Measurements from ENCODE around the gene CTU2. TPM values are rescaled to one million over a fixed set of nuclear protein-coding genes. Genes with fewer than 3 reads are reported as not detected.

CTU2 gene
- total and polyA plus RNA-seq, 9 donors = 0.45 to 36.5 (median 19.5) TPM

DNA sequence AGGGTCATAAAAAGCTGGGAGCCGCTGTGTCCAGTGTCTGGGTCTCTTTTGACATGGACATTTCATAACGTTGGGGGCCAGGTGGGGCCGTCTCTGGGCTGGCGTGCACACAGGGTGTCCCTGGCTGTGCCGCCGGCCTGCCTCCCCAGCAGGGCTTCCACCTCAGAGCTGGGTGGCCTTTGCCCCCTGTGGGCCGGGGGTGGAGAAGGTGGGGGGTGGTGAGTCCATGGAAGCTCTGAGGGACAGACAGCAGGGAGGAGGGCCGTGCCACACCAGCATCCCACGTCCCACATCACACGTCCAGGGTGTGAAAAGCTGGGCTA is 19.1 kb upstream of the CTU2 start:
- Histone ChIP-seq H3K27me3 (peaks cover 5% of the 10 kb centered on the region), H3K9me3 (no peaks in the 10 kb centered on the region), H3K36me3 (no peaks in the 10 kb centered on the region), H3K4me1 (ENCODE audit: insufficient read depth) (peaks cover 2% of the 10 kb centered on the region), H3K27ac (no peak overlapping the region), H3K4me3 (no peak overlapping the region)
- TF ChIP-seq, protein P1, sequence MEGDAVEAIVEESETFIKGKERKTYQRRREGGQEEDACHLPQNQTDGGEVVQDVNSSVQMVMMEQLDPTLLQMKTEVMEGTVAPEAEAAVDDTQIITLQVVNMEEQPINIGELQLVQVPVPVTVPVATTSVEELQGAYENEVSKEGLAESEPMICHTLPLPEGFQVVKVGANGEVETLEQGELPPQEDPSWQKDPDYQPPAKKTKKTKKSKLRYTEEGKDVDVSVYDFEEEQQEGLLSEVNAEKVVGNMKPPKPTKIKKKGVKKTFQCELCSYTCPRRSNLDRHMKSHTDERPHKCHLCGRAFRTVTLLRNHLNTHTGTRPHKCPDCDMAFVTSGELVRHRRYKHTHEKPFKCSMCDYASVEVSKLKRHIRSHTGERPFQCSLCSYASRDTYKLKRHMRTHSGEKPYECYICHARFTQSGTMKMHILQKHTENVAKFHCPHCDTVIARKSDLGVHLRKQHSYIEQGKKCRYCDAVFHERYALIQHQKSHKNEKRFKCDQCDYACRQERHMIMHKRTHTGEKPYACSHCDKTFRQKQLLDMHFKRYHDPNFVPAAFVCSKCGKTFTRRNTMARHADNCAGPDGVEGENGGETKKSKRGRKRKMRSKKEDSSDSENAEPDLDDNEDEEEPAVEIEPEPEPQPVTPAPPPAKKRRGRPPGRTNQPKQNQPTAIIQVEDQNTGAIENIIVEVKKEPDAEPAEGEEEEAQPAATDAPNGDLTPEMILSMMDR (IDR thresholded peaks at IDR 0.05) = no peak
- TF ChIP-seq EP300 (IDR thresholded peaks at IDR 0.05) (no peak), POLR2A (IDR thresholded peaks at IDR 0.05) (no peak)
- no peak for DNase-seq
- WGBS, 3 donors = 37 to 51% (median 40%) methylated on average over 9 to 10 of the region's 10 CpGs
- intact Hi-C loops (cut with DNase I) = no loop called here

DNA sequence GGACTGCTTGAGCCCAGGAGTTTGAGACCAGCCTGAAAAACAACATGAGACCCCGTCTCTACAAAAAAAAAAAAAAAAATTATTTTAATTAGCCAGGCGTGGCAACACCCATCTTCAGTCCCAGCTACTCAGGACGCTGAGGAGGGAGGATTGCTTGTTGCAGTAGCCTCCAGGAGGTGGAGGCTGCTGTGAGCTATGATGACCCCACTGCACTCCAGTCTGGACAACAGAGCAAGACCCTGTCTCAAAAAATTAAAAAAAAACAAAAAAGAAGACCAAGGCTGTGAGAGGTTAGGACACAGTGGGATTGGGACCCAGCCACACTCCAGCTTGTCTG is 18.7 kb upstream of the CTU2 start:
- H3K9me3 ChIP-seq = no peaks in the 10 kb centered on the region
- peaks cover 5% of the 10 kb centered on the region for H3K27me3 ChIP-seq
- H3K4me1 ChIP-seq (ENCODE audit: insufficient read depth) = peaks cover 2% of the 10 kb centered on the region
- WGBS, 3 donors = 43 to 47% (median 45%) methylated on average over 3 of the region's 3 CpGs
- H3K27ac ChIP-seq = no peak overlapping the region
- H3K36me3 ChIP-seq = no peaks in the 10 kb centered on the region
- DNase-seq = no peak
- no peak for TF ChIP-seq POLR2A (IDR thresholded peaks at IDR 0.05)
- TF ChIP-seq, protein P1 (IDR thresholded peaks at IDR 0.05) = no peak
- TF ChIP-seq EP300 (IDR thresholded peaks at IDR 0.05) = no peak
- no peak overlapping the region for H3K4me3 ChIP-seq
- intact Hi-C loops (cut with DNase I) = no loop called here

DNA sequence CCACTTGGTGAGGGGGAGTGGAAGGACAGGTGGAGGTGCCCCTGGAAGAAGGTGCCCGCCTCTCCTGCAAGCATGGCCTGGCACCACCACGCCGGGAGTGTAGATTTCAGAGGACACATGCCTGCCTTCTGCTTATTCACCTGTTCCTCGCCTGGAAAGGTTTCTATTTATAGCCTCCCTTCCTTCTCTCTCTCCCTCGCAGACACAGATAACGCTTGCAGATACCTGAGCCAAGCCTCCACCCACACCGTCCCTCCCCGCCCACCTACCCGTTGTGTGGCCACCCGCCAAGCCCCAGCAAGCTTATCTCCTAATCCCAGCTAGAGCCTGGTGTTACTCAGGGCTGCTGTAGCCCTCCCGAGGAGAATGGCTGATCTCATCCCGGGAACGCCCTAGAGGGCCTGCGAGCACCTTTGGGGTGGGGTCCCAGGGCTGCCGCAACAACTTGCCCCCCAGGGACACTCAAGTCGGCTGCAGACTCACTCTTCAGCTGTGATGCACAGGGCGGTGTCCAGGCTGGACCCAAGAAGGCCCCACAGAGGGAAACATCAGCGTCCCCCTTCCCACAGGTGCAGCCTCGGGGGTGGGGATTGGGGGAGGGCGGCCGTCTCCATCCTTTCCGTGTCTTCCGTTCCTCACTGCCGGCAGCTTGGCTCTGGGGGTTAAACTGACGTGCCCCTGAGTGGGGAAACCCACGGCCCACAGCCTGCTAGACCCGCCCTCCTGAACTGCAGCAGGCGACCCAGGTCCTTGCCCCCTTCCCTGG is 18.1 kb upstream of the CTU2 start:
- intact Hi-C loops (cut with DNase I) = no loop called here
- Histone ChIP-seq H3K4me1 (ENCODE audit: insufficient read depth) (peaks cover 2% of the 10 kb centered on the region), H3K36me3 (no peaks in the 10 kb centered on the region), H3K9me3 (no peaks in the 10 kb centered on the region), H3K27ac (no peak overlapping the region), H3K4me3 (no peak overlapping the region), H3K27me3 (peaks cover 5% of the 10 kb centered on the region)
- TF ChIP-seq, protein P1 (IDR thresholded peaks at IDR 0.05) = no peak
- TF ChIP-seq EP300 (IDR thresholded peaks at IDR 0.05) = no peak
- no peak for TF ChIP-seq POLR2A (IDR thresholded peaks at IDR 0.05)
- WGBS, 3 donors = 20 to 26% (median 24%) methylated on average over 28 of the region's 28 CpGs
- DNase-seq = no peak

DNA sequence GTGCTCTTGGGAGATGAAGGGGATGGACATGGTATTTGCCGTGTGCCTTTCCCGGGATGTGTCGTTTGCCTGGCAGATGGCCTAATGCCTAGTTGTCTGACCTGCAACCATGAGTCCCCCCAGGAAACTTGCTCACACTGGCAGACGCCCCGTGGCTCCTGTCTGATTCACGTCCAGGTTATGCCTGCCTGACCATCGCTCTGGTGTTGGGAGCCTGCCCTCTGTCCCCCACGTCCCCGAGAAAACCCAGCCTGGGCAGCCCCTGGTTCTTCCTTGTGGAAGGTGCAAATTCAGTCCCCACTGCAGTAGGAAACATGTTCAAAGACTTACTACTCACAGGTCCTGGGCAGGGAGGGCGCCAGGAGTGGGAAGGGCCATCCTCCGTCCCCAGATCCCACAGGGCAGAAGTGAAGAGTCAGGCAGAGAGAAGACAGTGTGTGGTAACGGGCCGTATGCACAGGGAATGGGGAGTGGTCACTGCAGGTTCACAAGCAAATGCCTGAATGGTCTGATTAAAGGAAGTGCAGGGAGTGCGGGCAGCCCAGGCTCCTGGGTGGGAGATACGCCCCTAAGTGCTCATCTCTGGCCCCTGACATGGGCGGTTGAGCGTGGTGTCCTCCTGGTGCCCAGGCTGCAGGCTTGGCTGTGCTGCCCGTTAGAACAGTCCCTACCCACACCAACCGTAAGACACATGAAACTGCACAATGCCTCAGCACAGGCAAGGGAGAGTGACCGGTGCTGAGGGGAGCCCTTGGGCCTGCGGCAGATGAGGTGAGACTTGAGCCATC is 15.8 kb upstream of the CTU2 start:
- no peak for DNase-seq
- H3K27me3 ChIP-seq = peaks cover 2% of the 10 kb centered on the region
- TF ChIP-seq, protein P1 (IDR thresholded peaks at IDR 0.05) = no peak
- TF ChIP-seq EP300 (IDR thresholded peaks at IDR 0.05) (no peak), POLR2A (IDR thresholded peaks at IDR 0.05) (no peak)
- H3K27ac ChIP-seq = no peak overlapping the region
- H3K36me3 ChIP-seq = no peaks in the 10 kb centered on the region
- H3K4me1 ChIP-seq (ENCODE audit: insufficient read depth) = peaks cover 2% of the 10 kb centered on the region
- no peaks in the 10 kb centered on the region for H3K9me3 ChIP-seq
- 65 to 74% (median 68%) methylated on average over 21 of the region's 21 CpGs for WGBS, 3 donors
- intact Hi-C loops (cut with DNase I) = no loop called here
- H3K4me3 ChIP-seq = no peak overlapping the region
